GM12872 (cell line): ENCODE data around the gene SST.

ENCODE experiments used
- CTCF ChIP-seq: IDR thresholded peaks from 3 replicates; pipeline ENCODE4 v1.5.1; 2011; ENCODE audit warnings: low read depth, mild to moderate bottlenecking, low read length, moderate library complexity; ENCODE audit not compliant: insufficient read depth

The SST gene

GRCh38 chr3:187626581-187626980 is 43.6 kb downstream of the SST start:
- TF ChIP-seq CTCF = no peak

- no peak for TF ChIP-seq CTCF
Measured at GRCh38 chr3:187624588-187624987, 45.6 kb downstream of the SST start.

GRCh38 chr3:187623285-187623814 is 46.8 kb downstream of the SST start:
- TF ChIP-seq CTCF = no peak

- TF ChIP-seq CTCF = no peak
Measured at GRCh38 chr3:187621881-187622280, 48.3 kb downstream of the SST start.

GRCh38 chr3:187619461-187619860 is 50.7 kb downstream of the SST start:
- no peak for TF ChIP-seq CTCF
